Motor neuron (in vitro differentiated cells): Measurements from ENCODE around the gene STK39. TPM values are rescaled to one million over a fixed set of nuclear protein-coding genes. Genes with fewer than 3 reads are reported as not detected.
"Not testable (repeated sequence)": the region's sequence is repeated elsewhere in the genome, so short reads cannot be mapped to it uniquely, and the experiment has no call there.

Experiments
- ATAC-seq, 8 experiments: fragments of 200-7000 bp; cut with Tn5 transposase; replicated peaks in 6 of 8; 2 replicates each; pipeline ENCODE4 v1.8.0; 2021; ENCODE audit warnings: mild to moderate bottlenecking in 8 of 8, moderate library complexity in 8 of 8
- H3K27ac ChIP-seq, 2 donors: fragments of 250-450 bp; sonication (Bioruptor Pico); 2 replicates each; pipeline ENCODE4 v1.9.0; 2021; ENCODE audit warnings: antibody characterized with exemption in 2 of 2, mild to moderate bottlenecking in 2 of 2, moderate library complexity in 1 of 2
- H3K4me1 ChIP-seq, 2 donors: fragments of 250-450 bp; sonication (Bioruptor Pico); replicated peaks in 1 of 2; 2 replicates each; pipeline ENCODE4 v1.6.1; 2021; ENCODE audit warnings: antibody characterized with exemption in 2 of 2, mild to moderate bottlenecking in 2 of 2, moderate library complexity in 1 of 2
- H3K4me3 ChIP-seq, 5 donors: fragments of 250-450 bp; sonication (Bioruptor Pico); 2 replicates each; pipeline ENCODE4 v1.9.0; 2021; ENCODE audit warnings: antibody characterized with exemption in 5 of 5, mild to moderate bottlenecking in 5 of 5, moderate library complexity in 4 of 5
- WGBS, 10 experiments: fragments of 450-650 bp; shearing (Covaris generic); methylation state at CpG; one replicate each; pipeline ENCODE4 v1.0.0; 2022; 5-methylcytosine and 5-hydroxymethylcytosine counted together
- in situ Hi-C, 9 experiments: fragments of 400-800 bp; cut with MboI; loops; one replicate each; pipeline ENCODE4 v1.15.0; 2021; ENCODE audit warnings: low sequenced_read_pairs in 9 of 9, low pct_unique_long_range_greater_than_20kb in 2 of 9; ENCODE audit not compliant: unreplicated experiment in 9 of 9
- total RNA-seq, 8 experiments: library from RNA; unstranded; fragments of 300-600 nt; gene quantifications; 2 replicates each; pipeline versions ENCODE4 v1.2.3 to v1.2.4, GENCODE V29; 2022

The STK39 gene
- total RNA-seq, 8 experiments from 2014 or later: 12.3 to 43.3 (median 30.2) TPM

DNA sequence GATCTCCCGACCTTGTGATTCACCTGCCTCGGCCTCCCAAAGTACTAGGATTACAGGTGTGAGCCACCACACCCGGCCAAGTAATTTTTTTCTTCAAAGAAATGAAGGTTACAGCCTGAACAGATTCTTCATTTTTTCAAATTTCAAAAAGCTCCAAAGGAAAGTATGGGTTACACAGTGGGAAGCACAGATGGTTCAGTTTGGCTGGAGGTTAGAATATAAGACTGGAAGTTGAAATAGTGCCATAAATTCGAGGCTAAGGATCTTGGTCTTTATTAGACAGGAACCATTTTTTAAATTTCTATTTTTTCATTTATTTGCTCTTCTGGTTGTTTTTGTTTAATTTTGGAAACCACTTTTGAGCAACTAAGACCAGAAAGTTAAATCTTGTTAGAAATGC is 120.0 kb downstream of the STK39 start:
- no peak for ATAC-seq
- Histone ChIP-seq H3K4me1 (peaks cover 0 to 5% of the 10 kb centered on the region in 2 donors), H3K27ac (no peak overlapping the region), H3K4me3 (no peak overlapping the region)
- in situ Hi-C loops: loop anchor here in 2 of 9 experiments (25.0 kb wide), 2 partner anchors 110 to 785 kb away; partner anchors contain the start of genes G6PC2 (in 1 of the 2) and STK39 (in 1 of the 2)
- 13 to 100% (median 92%) methylated on average over 1 to 4 of the region's 4 CpGs; no CpG with 5 or more reads in 2 of the 10 experiments for WGBS, 10 experiments

DNA sequence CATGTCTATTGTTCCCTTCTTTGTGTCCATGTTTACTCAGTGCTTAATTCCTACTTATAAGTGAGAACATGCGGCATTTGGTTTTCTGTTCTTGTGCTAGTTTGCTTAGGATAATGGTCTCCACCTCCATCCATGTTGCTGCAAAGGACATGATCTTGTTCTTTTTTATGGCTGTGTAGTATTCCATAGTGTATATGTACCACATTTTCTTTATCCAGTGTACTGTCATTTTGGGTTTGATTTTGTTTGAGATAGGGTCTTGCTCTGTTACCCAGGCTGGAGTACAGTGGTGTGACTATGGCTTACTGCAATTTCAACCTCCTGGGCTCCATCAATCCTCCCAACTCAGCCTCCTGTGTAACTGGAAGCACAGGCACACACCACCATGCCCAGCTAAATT is 125.2 kb downstream of the STK39 start:
- in situ Hi-C loops: loop anchor here in 6 of 9 experiments (25.0 kb wide), 3 partner anchors 160 to 1585 kb away; no protein-coding TSS in a partner anchor
- H3K4me1 ChIP-seq, H3K27ac ChIP-seq, ATAC-seq, H3K4me3 ChIP-seq: not testable (repeated sequence)
- 83 to 100% (median 100%) methylated on average over 1 of the region's 1 CpG; no CpG with 5 or more reads in 5 of the 10 experiments for WGBS, 10 experiments

DNA sequence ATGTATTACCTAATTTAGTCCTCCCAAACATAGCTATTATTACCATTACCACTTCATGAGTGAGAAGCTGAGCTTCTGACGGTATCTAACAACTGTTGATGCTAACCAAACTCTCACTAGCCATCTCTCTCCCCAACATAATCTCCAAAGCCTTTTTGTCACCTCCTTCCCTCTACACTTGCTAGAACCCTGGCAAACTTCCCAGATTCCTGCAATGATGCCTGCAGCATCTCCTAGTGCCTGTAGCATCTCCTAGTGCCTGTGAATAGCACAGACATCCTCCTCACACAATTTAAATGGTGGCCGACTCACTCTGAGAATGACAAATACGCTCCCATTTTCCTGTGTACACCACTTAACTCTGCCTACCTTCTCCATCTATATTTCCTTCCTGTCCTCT is 126.7 kb downstream of the STK39 start:
- Histone ChIP-seq H3K4me3 (no peak overlapping the region), H3K4me1 (peaks cover 2 to 3% of the 10 kb centered on the region in 2 donors), H3K27ac (no peak overlapping the region)
- peak in 1 of 8 experiments; percentile 33 for ATAC-seq
- 89 to 100% (median 100%) methylated on average over 1 to 3 of the region's 3 CpGs; no CpG with 5 or more reads in 3 of the 10 experiments for WGBS, 10 experiments
- in situ Hi-C loops: loop anchor here in 6 of 9 experiments (25.0 kb wide), 3 partner anchors 158 to 1583 kb away; no protein-coding TSS in a partner anchor

DNA sequence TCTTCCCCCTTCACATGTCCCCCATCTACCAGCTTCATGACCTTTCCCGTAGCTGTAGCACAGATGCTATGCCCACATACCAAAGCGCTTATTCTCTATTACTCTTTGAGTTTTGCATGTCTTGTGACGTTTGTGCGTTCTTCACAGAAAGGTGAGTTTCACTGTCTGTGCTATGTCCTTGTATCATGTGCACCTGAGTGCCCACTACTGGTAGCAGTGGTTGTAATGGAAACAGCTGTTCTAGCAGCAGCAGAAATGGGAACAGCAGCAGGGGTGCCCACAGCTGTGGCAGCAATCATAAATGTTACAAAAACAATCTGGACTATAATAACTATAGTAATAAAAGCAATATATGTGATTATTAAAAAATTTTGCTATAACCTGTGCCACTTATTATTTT is 127.1 kb downstream of the STK39 start:
- 89 to 100% (median 93%) methylated on average over 1 to 4 of the region's 4 CpGs; no CpG with 5 or more reads in 1 of the 10 experiments for WGBS, 10 experiments

DNA sequence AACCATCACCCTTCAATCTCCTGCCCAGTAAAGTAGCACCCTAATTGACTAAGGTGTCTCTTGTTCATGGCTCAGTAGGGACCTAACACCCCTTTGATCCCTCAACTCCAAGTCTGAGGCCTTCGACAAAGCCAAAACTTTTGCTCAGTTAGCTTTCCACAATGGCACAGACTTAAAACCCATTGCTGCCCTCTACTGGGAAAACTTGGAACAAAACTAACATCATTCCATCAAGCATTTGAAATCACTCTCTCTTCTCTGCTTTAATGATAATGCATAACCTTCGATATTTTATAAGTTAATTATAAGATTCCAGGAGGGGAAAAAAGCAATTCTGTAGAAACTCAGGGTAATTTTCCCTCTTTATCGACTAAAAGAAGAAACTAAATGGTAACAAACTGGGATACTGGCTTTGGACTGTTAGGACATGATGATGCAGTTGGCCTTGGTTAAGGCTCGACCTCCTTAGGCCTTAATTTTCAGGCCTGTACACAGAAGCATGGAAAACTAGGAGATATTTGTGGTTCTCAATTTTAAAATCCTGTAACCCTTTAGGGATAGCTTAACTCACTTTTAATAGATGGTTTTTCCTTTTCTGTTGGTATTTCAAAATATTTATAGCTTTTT is 127.8 kb downstream of the STK39 start:
- Histone ChIP-seq H3K27ac (no peak overlapping the region), H3K4me1 (peaks cover 2 to 3% of the 10 kb centered on the region in 2 donors), H3K4me3 (no peak overlapping the region)
- in situ Hi-C loops: loop anchor here in 7 of 9 experiments (10.0 to 25.0 kb wide), 4 partner anchors 155 to 1582 kb away; no protein-coding TSS in a partner anchor
- peak in 4 of 8 experiments; percentile 35 to 66 (median 52) for ATAC-seq
- 0 to 70% (median 21%) methylated on average over 2 to 4 of the region's 4 CpGs for WGBS, 10 experiments

More for the DNA sequence above, 127.1 kb downstream of the STK39 start:
- H3K27ac ChIP-seq: no peak overlapping the region
- in situ Hi-C loops: loop anchor here in 6 of 9 experiments (25.0 kb wide), 3 partner anchors 158 to 1583 kb away; no protein-coding TSS in a partner anchor
- no peak for ATAC-seq
- peaks cover 2 to 3% of the 10 kb centered on the region in 2 donors for H3K4me1 ChIP-seq
- no peak overlapping the region for H3K4me3 ChIP-seq

DNA sequence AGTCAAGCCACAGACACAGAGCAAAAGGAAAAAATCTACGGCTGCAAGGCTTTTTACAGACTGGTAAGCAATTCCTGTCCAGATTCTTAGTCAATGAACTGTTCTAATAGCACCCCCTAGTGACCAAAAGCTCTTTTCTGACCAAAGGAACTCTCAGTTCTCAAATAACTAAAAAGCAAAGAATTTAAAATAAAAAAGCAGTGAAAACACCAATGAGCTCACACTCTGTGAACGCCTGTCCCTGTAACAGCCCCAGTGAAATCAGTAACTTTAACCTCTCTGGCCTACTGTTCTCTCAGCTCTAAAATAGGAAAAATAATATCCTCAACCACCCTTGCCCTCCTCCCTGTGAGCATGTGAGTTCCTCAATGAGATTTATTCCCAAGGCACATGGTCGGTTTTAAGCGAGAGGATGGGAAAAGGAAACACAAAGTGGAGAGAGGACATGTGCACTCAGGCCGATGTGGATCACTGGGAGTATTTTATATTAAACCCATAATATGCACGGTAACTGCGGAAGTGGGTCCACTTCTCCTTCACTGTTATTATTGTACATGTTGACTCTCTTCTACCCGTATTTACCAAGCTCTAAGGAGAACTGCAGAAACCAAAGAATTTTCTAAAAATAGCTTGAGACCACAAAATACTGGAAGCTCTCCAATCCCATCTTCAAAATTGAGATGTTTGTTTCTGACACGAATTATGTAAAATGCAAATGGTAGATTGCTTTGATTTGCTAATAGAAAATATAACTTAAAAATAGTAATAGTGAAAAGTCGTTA is 128.5 kb downstream of the STK39 start:
- WGBS, 10 experiments: 34 to 78% (median 51%) methylated on average over 2 to 10 of the region's 10 CpGs
- H3K4me3 ChIP-seq: no peak overlapping the region
- H3K27ac ChIP-seq: no peak overlapping the region
- H3K4me1 ChIP-seq: peaks cover 2 to 3% of the 10 kb centered on the region in 2 donors
- ATAC-seq: peak; percentile 58 to 92 (median 76)
- in situ Hi-C loops: loop anchor here in 7 of 9 experiments (10.0 to 25.0 kb wide), 4 partner anchors 154 to 1582 kb away; no protein-coding TSS in a partner anchor

DNA sequence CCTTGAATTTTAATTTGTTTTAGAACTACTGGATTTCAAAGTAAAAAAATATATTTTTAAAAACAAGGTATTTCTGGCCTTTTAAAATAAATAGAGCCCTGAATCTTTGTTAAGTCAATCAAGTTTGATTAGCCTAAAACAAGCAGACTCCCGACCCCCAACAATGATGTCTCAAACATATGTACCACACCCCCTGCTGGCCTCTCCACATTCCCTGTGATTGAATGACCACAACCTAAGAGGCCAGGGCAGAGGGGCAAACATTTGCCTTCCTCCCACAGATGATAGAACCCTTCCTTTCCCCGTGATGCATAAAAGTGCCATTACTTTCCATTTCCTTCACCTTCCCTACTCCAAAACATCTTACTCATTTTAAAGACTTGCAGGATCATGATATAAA is 130.9 kb downstream of the STK39 start:
- no peak for ATAC-seq
- Histone ChIP-seq H3K4me3 (no peak overlapping the region), H3K4me1 (peaks cover 2 to 10% of the 10 kb centered on the region in 2 donors), H3K27ac (no peak overlapping the region)
- 52 to 100% (median 74%) methylated on average over 1 to 2 of the region's 2 CpGs; no CpG with 5 or more reads in 3 of the 10 experiments for WGBS, 10 experiments
- in situ Hi-C loops: loop anchor here in 7 of 9 experiments (10.0 to 25.0 kb wide), 4 partner anchors 152 to 1579 kb away; no protein-coding TSS in a partner anchor

DNA sequence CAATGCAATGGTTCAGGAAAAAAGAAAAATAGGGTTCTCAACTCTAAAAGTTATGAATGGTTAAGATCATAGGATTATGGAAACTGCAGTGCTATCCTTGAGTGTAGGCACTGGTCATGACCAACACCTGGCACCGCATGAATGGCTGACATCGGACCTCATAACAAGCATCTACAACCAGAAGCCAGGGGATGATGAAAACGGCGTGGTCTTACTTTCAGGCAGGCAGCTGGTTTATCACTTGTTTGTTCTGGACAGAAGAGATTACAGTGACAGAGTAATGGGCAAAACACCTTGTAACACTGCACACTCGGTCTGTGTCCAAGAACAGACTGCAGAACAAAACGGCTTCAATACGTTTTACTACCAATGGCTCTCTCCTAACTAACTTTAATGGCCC is 132.8 kb downstream of the STK39 start:
- in situ Hi-C loops: loop anchor here in 7 of 9 experiments (10.0 to 25.0 kb wide), 4 partner anchors 150 to 1577 kb away; no protein-coding TSS in a partner anchor

DNA sequence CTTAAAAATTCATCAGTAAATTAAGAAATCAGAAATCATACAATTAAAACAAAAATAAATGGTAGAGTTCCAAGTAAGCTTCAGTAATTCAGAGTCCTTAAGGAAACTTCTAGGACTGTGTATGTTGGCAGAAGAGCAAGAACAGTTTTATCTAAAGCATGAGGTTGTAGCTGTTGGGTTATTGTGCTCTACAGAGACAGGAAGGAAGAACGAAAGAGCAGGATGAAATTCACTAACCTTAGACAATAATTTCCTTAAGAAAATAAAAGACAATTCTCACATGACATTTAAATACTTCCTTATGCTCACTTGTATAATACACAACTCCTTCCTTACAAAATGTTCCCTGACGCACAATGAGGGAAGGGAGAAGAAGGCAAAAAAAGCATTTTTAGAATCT is 133.4 kb downstream of the STK39 start:
- no peak overlapping the region for H3K27ac ChIP-seq
- peaks cover 2 to 10% of the 10 kb centered on the region in 2 donors for H3K4me1 ChIP-seq
- in situ Hi-C loops: loop anchor here in 7 of 9 experiments (10.0 to 25.0 kb wide), 4 partner anchors 149 to 1577 kb away; no protein-coding TSS in a partner anchor
- 67 to 100% (median 95%) methylated on average over 1 to 2 of the region's 2 CpGs for WGBS, 10 experiments
- H3K4me3 ChIP-seq: no peak overlapping the region
- no peak for ATAC-seq

More for the DNA sequence above, 132.8 kb downstream of the STK39 start:
- 67 to 100% (median 93%) methylated on average over 2 to 6 of the region's 7 CpGs for WGBS, 10 experiments
- Histone ChIP-seq H3K4me1 (peaks cover 2 to 10% of the 10 kb centered on the region in 2 donors), H3K4me3 (no peak overlapping the region), H3K27ac (no peak overlapping the region)
- ATAC-seq: no peak

DNA sequence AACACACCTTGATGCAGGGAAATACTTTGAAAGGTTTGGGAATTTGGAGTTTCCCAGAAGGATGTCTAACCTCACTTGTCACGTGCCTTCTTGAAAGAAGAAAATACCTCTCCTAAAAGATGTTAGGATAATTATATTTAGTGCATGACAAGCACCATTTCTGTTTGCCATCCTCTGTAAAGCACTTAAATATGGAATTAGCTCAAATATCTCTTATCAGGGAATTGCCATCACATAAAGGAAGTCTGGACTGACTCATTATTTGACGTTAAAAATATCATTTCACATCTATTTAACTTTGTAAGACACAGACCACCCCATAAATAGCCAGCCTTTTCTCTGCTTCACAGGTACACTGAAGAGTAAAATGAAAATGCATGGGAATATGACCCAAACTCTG is 140.1 kb downstream of the STK39 start:
- H3K4me3 ChIP-seq: no peak overlapping the region
- 32 to 100% (median 94%) methylated on average over 1 to 2 of the region's 2 CpGs; no CpG with 5 or more reads in 1 of the 10 experiments for WGBS, 10 experiments
- no peaks in the 10 kb centered on the region for H3K4me1 ChIP-seq
- in situ Hi-C loops: loop anchor here in 6 of 9 experiments (25.0 kb wide), 3 partner anchors 145 to 1570 kb away; no protein-coding TSS in a partner anchor
- no peak for ATAC-seq
- no peak overlapping the region for H3K27ac ChIP-seq

DNA sequence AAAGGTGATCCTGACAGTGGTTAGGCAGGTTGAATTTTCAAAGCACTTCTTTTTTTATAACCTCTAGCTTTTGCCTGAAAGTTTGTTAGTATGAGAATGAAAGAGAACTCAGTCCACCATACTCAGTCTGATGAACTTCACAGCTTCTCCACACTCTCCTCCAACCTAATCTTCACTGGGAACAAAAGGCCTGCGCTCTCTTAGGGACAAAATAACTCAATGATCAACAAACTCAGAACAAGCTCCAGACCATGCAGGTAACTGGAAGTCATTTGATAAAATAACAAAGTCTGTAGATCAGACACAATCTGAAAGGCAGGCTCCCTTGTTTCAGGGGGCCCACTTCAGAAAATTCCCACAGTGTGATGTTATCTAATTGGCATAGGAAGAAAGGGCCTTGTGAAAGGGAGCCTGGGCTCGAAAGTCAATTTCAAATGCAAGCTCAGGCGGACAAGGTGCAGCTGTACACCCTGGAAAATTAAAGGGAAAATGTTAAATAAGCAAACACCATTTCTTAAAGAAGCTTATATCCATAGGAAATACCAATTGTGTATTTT is 142.2 kb downstream of the STK39 start:
- Histone ChIP-seq H3K27ac (no peak overlapping the region), H3K4me1 (no peaks in the 10 kb centered on the region), H3K4me3 (no peak overlapping the region)
- WGBS, 10 experiments: 40 to 100% (median 88%) methylated on average over 1 to 3 of the region's 3 CpGs; no CpG with 5 or more reads in 1 of the 10 experiments
- ATAC-seq: no peak
- in situ Hi-C loops: loop anchor here in 6 of 9 experiments (25.0 kb wide), 3 partner anchors 143 to 1568 kb away; no protein-coding TSS in a partner anchor

DNA sequence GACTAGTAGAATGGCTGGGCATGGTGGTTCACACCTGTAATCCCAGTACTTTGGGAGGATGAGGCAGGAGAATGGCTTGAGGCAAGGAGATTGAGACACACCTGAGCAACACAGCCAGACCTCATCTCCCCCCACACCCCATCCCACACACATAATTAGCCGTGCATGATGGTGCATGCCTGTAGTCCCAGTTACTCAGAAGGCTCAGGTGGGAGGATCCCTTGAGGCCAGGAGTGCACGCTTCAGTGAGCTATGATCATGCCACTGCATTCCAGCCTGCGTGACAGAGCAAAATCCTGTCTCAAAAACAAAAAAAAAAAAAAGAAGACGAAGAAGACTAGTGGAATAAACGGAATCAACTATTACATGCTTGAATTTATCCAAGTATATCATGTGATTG is 150.0 kb downstream of the STK39 start:
- H3K4me3 ChIP-seq: no peak overlapping the region
- WGBS, 10 experiments: 69 to 100% (median 95%) methylated on average over 1 to 5 of the region's 5 CpGs
- ATAC-seq: peak in 2 of 8 experiments; percentile 38 to 43
- no peak overlapping the region for H3K27ac ChIP-seq
- no peaks in the 10 kb centered on the region for H3K4me1 ChIP-seq
- in situ Hi-C loops: no loop called here
